Vagina (tissue), 2 donors: Measurements from ENCODE around the gene SLC12A9.

Source experiments
- POLR2A ChIP-seq, 2 donors: fragments of 450-650 bp; IDR thresholded peaks; one replicate each; pipeline ENCODE4 v1.6.1; 2017; ENCODE audit warnings: antibody characterized with exemption in 2 of 2, mild to moderate bottlenecking in 2 of 2, moderate library complexity in 2 of 2
- POLR2AphosphoS5 ChIP-seq, 2 donors: sonication (generic); formaldehyde crosslinking; IDR thresholded peaks; one replicate each; pipeline ENCODE4 v1.9.0; 2017; ENCODE audit warnings: antibody characterized with exemption in 2 of 2, mild to moderate bottlenecking in 2 of 2, low read depth in 1 of 2; ENCODE audit not compliant: insufficient read depth in 1 of 2
- TF ChIP-seq, protein P1 (sequence below), 3 experiments: fragments of 450-650 bp in 2 of 3; fragments of 200-600 bp in 1 of 3; sonication (generic) in 1 of 3; IDR thresholded peaks; one replicate each; pipeline ENCODE4 v1.5.1; 2017 to 2019; ENCODE audit warnings: antibody characterized with exemption in 3 of 3, mild to moderate bottlenecking in 2 of 3, moderate library complexity in 2 of 3

DNA sequence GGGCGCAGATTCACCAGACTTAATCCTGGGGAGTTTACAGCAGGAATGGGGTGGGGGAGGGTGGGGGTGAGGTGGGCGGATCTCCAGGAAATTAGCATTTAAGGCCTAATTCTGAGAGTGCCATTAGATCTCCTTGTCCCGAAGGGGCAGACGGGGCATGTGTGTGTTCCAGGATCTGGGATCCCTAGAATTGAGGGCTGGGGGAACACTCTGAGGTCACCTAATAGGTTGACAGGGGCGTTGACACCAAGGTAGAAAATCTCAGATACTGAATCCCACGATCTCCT lies 15.8 kb upstream of the SLC12A9 start:
- TF ChIP-seq, protein P1, sequence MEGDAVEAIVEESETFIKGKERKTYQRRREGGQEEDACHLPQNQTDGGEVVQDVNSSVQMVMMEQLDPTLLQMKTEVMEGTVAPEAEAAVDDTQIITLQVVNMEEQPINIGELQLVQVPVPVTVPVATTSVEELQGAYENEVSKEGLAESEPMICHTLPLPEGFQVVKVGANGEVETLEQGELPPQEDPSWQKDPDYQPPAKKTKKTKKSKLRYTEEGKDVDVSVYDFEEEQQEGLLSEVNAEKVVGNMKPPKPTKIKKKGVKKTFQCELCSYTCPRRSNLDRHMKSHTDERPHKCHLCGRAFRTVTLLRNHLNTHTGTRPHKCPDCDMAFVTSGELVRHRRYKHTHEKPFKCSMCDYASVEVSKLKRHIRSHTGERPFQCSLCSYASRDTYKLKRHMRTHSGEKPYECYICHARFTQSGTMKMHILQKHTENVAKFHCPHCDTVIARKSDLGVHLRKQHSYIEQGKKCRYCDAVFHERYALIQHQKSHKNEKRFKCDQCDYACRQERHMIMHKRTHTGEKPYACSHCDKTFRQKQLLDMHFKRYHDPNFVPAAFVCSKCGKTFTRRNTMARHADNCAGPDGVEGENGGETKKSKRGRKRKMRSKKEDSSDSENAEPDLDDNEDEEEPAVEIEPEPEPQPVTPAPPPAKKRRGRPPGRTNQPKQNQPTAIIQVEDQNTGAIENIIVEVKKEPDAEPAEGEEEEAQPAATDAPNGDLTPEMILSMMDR (IDR thresholded peaks at IDR 0.05) = no peak
- no peak for TF ChIP-seq POLR2A (IDR thresholded peaks at IDR 0.05)
- no peak for TF ChIP-seq POLR2AphosphoS5 (IDR thresholded peaks at IDR 0.05; ENCODE audit: insufficient read depth in 1 of 2, low read depth in 1 of 2)
